Stomach (tissue), 9 donors: ENCODE data around the gene BBS9. TPM values are rescaled to one million over a fixed set of nuclear protein-coding genes. Genes with fewer than 3 reads are reported as not detected.

Experiments
- DNase-seq, 2 donors: peaks; one replicate each; pipeline versions ENCODE4 v3.0.0 to v3.0.0-alpha.2; 2013 to 2019
- H3K27ac ChIP-seq, 5 donors: fragments of 200-600 bp in 4 of 5; sonication (generic) in 4 of 5; one replicate each; pipeline ENCODE4 v1.5.1; 2013 to 2019; ENCODE audit warnings: mild to moderate bottlenecking in 1 of 5, moderate library complexity in 1 of 5
- H3K27me3 ChIP-seq, 3 donors: fragments of 200-600 bp; sonication (generic); one replicate each; pipeline ENCODE4 v1.5.1; 2017 to 2019; ENCODE audit warnings: mixed run types in 1 of 3
- H3K36me3 ChIP-seq, 4 donors: fragments of 200-600 bp; sonication (generic); 1 replicate in 3 of 4; 2 replicates in 1 of 4; pipeline ENCODE4 v1.5.1; 2016 to 2019
- H3K4me1 ChIP-seq, 4 donors: fragments of 200-600 bp; sonication (generic); one replicate each; pipeline ENCODE4 v1.5.1; 2016 to 2019
- H3K4me3 ChIP-seq, 4 donors: fragments of 200-600 bp; sonication (generic) in 3 of 4; one replicate each; pipeline ENCODE4 v1.5.1; 2016 to 2019; ENCODE audit warnings: mild to moderate bottlenecking in 1 of 4
- H3K9me3 ChIP-seq, 4 donors: fragments of 200-600 bp; sonication (generic); one replicate each; pipeline ENCODE4 v1.5.1; 2016 to 2019
- CTCF ChIP-seq, 7 experiments: fragments of 450-650 bp in 4 of 7; fragments of 200-600 bp in 3 of 7; sonication (generic) in 3 of 7; IDR thresholded peaks; one replicate each; pipeline ENCODE4 v1.5.1; 2016 to 2019; ENCODE audit warnings: antibody characterized with exemption in 7 of 7, control low read depth in 2 of 7, mild to moderate bottlenecking in 1 of 7
- EP300 ChIP-seq: sonication (generic); formaldehyde crosslinking; IDR thresholded peaks from one replicate; pipeline ENCODE4 v1.6.1; 2017; ENCODE audit warnings: antibody characterized with exemption
- POLR2A ChIP-seq, 4 donors: fragments of 450-650 bp; IDR thresholded peaks; one replicate each; pipeline ENCODE4 v1.6.1; 2016; ENCODE audit warnings: antibody characterized with exemption in 4 of 4, control low read depth in 2 of 4, mild to moderate bottlenecking in 1 of 4, moderate library complexity in 1 of 4
- POLR2AphosphoS5 ChIP-seq, 3 donors: sonication (generic); formaldehyde crosslinking; IDR thresholded peaks; one replicate each; pipeline ENCODE4 v1.6.1; 2016; ENCODE audit warnings: antibody characterized with exemption in 3 of 3
- WGBS, 5 donors: extraction: QIAGEN DNeasy Blood & Tissue Kit in 3 of 5; methylation state at CpG; one replicate each; pipeline versions ENCODE4 v1.1.5 to v1.1.7; 2013 to 2018; 5-methylcytosine and 5-hydroxymethylcytosine counted together
- intact Hi-C: fragments of 100-400 bp; cut with DNase I; formaldehyde crosslinking; loops from one replicate; pipeline ENCODE4 v1.15.1; 2023; ENCODE audit warnings: low total_unique reads
- polyA plus RNA-seq, 3 donors: library from polyadenylated mRNA; stranded (reverse); fragments of 200-250 nt; gene quantifications; one replicate each; pipeline ENCODE4 v1.2.3, GENCODE V29; 2013
- total RNA-seq, 5 donors: library from RNA; depleted of rRNA; stranded (reverse); fragments of >200 nt; gene quantifications; one replicate each; pipeline versions ENCODE4 v1.1.0 to v1.2.3, GENCODE V29; 2014 to 2016
- donor health status: healthy with polysubstance abuse.
- donor health status: Bipolar disorder and iron deficiency.
- donor health status: healthy.

BBS9 gene
- total and polyA plus RNA-seq, 8 donors: 3.2 to 43.9 (median 5.9) TPM

DNA sequence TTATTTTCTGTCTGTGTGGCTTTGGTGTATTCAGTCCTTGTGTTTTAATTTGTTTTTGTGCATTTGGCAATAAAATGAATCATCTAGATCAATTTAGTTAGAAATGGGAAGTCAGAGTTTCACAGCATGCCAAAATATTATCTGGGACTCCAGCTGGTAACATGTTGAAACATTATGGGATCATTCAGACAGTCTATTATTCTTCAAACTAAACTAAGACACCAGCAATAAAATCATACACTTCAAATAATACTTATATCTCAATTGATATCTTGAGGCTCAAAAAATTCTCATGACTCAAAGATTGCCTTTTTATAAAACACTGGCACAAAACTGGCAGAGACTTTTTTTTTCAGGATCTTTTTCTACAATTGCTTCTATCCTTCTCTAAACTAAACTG, 14.4 kb upstream of the BBS9 start:
- Histone ChIP-seq H3K27me3 (no peaks in the 10 kb centered on the region), H3K27ac (no peak overlapping the region), H3K36me3 (no peaks in the 10 kb centered on the region), H3K4me1 (peaks cover 0 to 2% (median under 1%) of the 10 kb centered on the region in 4 donors), H3K4me3 (no peak overlapping the region), H3K9me3 (peaks cover 0 to 13% (median 6%) of the 10 kb centered on the region in 4 donors)
- no peak for DNase-seq
- intact Hi-C loops: no loop called here
- TF ChIP-seq POLR2AphosphoS5 (IDR thresholded peaks at IDR 0.05): no peak
- no peak for TF ChIP-seq CTCF (IDR thresholded peaks at IDR 0.05)
- no peak for TF ChIP-seq EP300
- no peak for TF ChIP-seq POLR2A (IDR thresholded peaks at IDR 0.05)

DNA sequence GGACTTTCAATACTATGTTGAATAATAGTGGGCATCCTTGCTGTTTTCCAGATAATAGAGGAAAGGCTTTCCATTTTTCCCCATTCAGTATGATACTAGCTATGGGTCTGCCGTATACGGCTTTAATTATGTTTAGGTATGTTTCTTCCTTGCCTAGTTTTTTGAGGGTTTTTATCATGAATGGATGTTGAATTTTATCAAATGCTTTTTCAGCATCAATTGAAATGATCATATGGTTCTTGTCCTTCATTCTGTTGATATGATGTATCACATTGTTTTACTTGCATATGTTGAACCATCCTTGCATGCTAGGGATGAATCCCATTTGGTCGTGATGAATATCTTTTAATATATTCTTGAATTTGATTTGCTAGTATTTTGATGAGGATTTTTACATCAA, 11.0 kb upstream of the BBS9 start:
- Histone ChIP-seq H3K4me1 (no peaks in the 10 kb centered on the region), H3K27me3 (no peaks in the 10 kb centered on the region), H3K9me3 (peaks cover 0 to 13% (median 6%) of the 10 kb centered on the region in 4 donors), H3K27ac (no peak overlapping the region), H3K4me3 (no peak overlapping the region), H3K36me3 (no peaks in the 10 kb centered on the region)
- intact Hi-C loops: no loop called here
- TF ChIP-seq CTCF (IDR thresholded peaks at IDR 0.05): no peak
- no peak for TF ChIP-seq POLR2AphosphoS5 (IDR thresholded peaks at IDR 0.05)
- no peak for TF ChIP-seq POLR2A (IDR thresholded peaks at IDR 0.05)
- WGBS, 5 donors: 91 to 98% (median 95%) methylated on average over 3 of the region's 3 CpGs
- DNase-seq: no peak

DNA sequence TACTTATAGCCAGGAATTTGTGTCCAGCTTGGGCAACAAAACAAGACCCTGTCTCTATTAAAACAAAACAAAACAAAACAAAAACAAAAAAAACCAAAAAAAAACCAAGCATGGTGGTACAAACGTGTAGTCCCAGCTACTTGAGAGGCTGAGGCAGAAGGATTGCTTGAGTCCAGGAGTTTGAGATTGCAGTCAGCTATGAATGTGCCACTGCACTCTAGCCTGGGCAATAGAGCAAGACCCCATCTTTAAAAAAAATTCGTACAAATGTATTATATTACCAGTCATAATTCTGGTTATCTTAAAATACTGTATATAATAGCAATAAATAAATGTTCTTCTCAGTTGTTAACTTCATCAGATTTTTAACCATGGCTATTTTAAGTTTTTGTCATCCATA, 2.3 kb upstream of the BBS9 start:
- intact Hi-C loops: no loop called here
- no peaks in the 10 kb centered on the region for H3K9me3 ChIP-seq
- TF ChIP-seq EP300 (no peak), CTCF (IDR thresholded peaks at IDR 0.05) (no peak), POLR2AphosphoS5 (IDR thresholded peaks at IDR 0.05) (no peak), POLR2A (IDR thresholded peaks at IDR 0.05) (no peak)

DNA sequence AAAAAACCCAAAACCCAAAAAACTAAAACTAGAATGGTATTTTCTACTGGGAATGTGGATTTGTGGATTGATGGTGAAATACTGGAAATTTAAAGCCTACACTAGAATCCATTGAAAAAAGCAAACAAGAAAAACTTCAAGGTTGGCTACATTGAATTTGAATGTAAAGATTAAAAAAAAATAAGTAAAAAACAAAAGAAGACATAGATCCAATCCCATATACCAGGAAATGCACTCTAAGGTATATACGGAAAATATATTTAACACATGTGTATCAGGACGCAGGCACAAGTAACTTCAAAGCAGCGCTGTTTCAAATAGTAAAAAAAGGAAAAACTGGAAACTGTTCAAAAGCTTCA, 754 bp upstream of the BBS9 start:
- WGBS, 5 donors: 0 to 1% (median 0%) methylated on average over 3 of the region's 3 CpGs
- intact Hi-C loops: no loop called here
- peak overlapping the region; percentile 64 to 96 (median 84) for H3K4me3 ChIP-seq
- H3K9me3 ChIP-seq: no peaks in the 10 kb centered on the region
- H3K27me3 ChIP-seq: no peaks in the 10 kb centered on the region
- peak overlapping the region; percentile 82 to 95 (median 90) for H3K27ac ChIP-seq
- TF ChIP-seq POLR2AphosphoS5 (IDR thresholded peaks at IDR 0.05) (no peak), CTCF (IDR thresholded peaks at IDR 0.05) (no peak), POLR2A (IDR thresholded peaks at IDR 0.05) (no peak), EP300 (no peak)
- H3K4me1 ChIP-seq: peaks cover 6 to 35% (median 19%) of the 10 kb centered on the region in 4 donors
- no peaks in the 10 kb centered on the region for H3K36me3 ChIP-seq
- DNase-seq: no peak

More for the DNA sequence above, 2.3 kb upstream of the BBS9 start:
- 63 to 78% (median 70%) methylated on average over 2 of the region's 2 CpGs for WGBS, 5 donors
- Histone ChIP-seq H3K27ac (no peak overlapping the region), H3K27me3 (no peaks in the 10 kb centered on the region), H3K4me3 (no peak overlapping the region), H3K36me3 (no peaks in the 10 kb centered on the region), H3K4me1 (peaks cover 6 to 28% (median 19%) of the 10 kb centered on the region in 4 donors)
- DNase-seq: no peak
